Ovary (tissue), 9 donors: ENCODE measurements around the gene APP. TPM values are rescaled to one million over a fixed set of nuclear protein-coding genes. Genes with fewer than 3 reads are reported as not detected.

ENCODE experiments used
- DNase-seq, 5 donors: peaks; one replicate each; pipeline ENCODE4 v3.0.0-alpha.2; 2019 to 2020
- H3K27ac ChIP-seq, 2 donors: fragments of 200-600 bp; one replicate each; pipeline versions ENCODE4 v1.5.1 to v1.8.0; 2019 to 2022
- H3K27me3 ChIP-seq: fragments of 200-600 bp; one replicate; pipeline ENCODE4 v1.8.0; 2022
- H3K36me3 ChIP-seq: fragments of 200-600 bp; sonication (generic); one replicate; pipeline ENCODE4 v1.5.1; 2019
- H3K4me1 ChIP-seq: one replicate; pipeline ENCODE4 v1.8.1; 2013; ENCODE audit warnings: mild to moderate bottlenecking, moderate library complexity; ENCODE audit not compliant: insufficient read depth
- H3K4me3 ChIP-seq: fragments of 200-600 bp; sonication (generic); one replicate; pipeline ENCODE4 v1.5.1; 2017
- H3K9me3 ChIP-seq, 2 donors: fragments of 200-600 bp in 1 of 2; sonication (generic) in 1 of 2; one replicate each; pipeline versions ENCODE4 v1.5.1 to v1.8.1; 2013 to 2019; ENCODE audit warnings: mild to moderate bottlenecking in 1 of 2, moderate library complexity in 1 of 2
- EP300 ChIP-seq: sonication (generic); formaldehyde crosslinking; IDR thresholded peaks from one replicate; pipeline ENCODE4 v1.6.1; 2017; ENCODE audit warnings: antibody characterized with exemption
- POLR2A ChIP-seq: fragments of 450-650 bp; IDR thresholded peaks from one replicate; pipeline ENCODE4 v1.6.1; 2017; ENCODE audit warnings: antibody characterized with exemption, mild to moderate bottlenecking, moderate library complexity
- WGBS, 3 donors: extraction: QIAGEN DNeasy Blood & Tissue Kit in 1 of 3; methylation state at CpG; one replicate each; pipeline versions ENCODE4 v1.1.5 to v1.1.7; 2013 to 2017; 5-methylcytosine and 5-hydroxymethylcytosine counted together
- intact Hi-C, 4 donors: fragments of 100-400 bp; cut with DNase I; formaldehyde crosslinking; loops; one replicate each; pipeline versions ENCODE4 v1.11.0 to v1.15.1; 2022 to 2023
- polyA plus RNA-seq, 2 donors: library from polyadenylated mRNA; stranded (reverse); fragments of 200-250 nt in 1 of 2; fragments of 350-450 nt in 1 of 2; fragmentation: Illumina TruSeq in 1 of 2; extraction: RNeasy Lipid Tissue Mini Kit (QIAGEN cat#74804) in 1 of 2; gene quantifications; one replicate each; pipeline ENCODE4 v1.2.3, GENCODE V29; 2013 to 2014
- total RNA-seq, 7 donors: library from RNA; depleted of rRNA in 2 of 7; stranded (reverse); fragments of >200 nt in 2 of 7; fragmentation: NEBNext Ultra II Directional in 3 of 7; extraction: Animal tissue kit (Norgen Biotek cat#: 25700) in 3 of 7; gene quantifications; one replicate each; pipeline versions ENCODE4 v1.1.0 to v1.2.4, GENCODE V29; 2016 to 2023
- TF ChIP-seq, protein P1 (sequence below), 3 donors: fragments of 450-650 bp in 2 of 3; fragments of 200-600 bp in 1 of 3; IDR thresholded peaks; one replicate each; pipeline versions ENCODE4 v1.5.1 to v1.8.0; 2016 to 2022; ENCODE audit warnings: antibody characterized with exemption in 3 of 3, mild to moderate bottlenecking in 1 of 3
- donor health status: DM: no; HTN: no; CAD: no; lungs with moderate emphysema.
- donor health status: DM: no; HTN: no; CAD: no.
- donor health status: Bipolar disorder and iron deficiency.
- donor health status: DM: yes; HTN: yes; CAD: no.
- donor health status: DM: no; HTN: no; CAD: no.
- donor health status: DM: yes; HTN: yes; CAD: no.

Gene APP
- total and polyA plus RNA-seq, 9 donors: 211 to 945 (median 364) TPM

DNA sequence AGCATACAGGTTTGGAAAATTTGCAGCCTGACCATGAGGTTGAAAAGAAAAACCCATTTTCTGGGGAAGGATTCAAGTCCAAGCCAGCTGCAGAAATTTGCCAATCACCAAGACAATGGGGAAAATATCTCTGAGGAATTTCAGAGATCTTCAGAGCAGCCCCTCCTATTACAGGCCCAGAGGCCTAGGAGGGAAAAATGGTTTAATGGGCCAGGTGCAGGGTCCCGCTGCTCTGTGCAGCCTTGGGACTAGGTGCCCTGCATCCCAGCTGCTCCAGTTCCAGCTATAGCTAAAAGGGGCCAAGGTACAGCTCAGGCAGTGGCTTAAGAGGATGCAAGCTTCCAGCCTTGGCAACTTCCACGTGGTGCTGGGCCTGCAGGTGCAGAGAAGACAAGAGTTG lies 322.3 kb downstream of the APP start:
- Histone ChIP-seq H3K36me3 (no peaks in the 10 kb centered on the region), H3K9me3 (no peaks in the 10 kb centered on the region), H3K4me3 (no peak overlapping the region), H3K27me3 (no peaks in the 10 kb centered on the region), H3K27ac (no peak overlapping the region), H3K4me1 (no peaks in the 10 kb centered on the region)
- no peak for DNase-seq
- no peak for TF ChIP-seq POLR2A
- no peak for TF ChIP-seq EP300
- TF ChIP-seq, protein P1, sequence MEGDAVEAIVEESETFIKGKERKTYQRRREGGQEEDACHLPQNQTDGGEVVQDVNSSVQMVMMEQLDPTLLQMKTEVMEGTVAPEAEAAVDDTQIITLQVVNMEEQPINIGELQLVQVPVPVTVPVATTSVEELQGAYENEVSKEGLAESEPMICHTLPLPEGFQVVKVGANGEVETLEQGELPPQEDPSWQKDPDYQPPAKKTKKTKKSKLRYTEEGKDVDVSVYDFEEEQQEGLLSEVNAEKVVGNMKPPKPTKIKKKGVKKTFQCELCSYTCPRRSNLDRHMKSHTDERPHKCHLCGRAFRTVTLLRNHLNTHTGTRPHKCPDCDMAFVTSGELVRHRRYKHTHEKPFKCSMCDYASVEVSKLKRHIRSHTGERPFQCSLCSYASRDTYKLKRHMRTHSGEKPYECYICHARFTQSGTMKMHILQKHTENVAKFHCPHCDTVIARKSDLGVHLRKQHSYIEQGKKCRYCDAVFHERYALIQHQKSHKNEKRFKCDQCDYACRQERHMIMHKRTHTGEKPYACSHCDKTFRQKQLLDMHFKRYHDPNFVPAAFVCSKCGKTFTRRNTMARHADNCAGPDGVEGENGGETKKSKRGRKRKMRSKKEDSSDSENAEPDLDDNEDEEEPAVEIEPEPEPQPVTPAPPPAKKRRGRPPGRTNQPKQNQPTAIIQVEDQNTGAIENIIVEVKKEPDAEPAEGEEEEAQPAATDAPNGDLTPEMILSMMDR (IDR thresholded peaks at IDR 0.05): no peak
- intact Hi-C loops: no loop called here
- WGBS, 3 donors: 68 to 86% (median 78%) methylated on average over 2 of the region's 2 CpGs

DNA sequence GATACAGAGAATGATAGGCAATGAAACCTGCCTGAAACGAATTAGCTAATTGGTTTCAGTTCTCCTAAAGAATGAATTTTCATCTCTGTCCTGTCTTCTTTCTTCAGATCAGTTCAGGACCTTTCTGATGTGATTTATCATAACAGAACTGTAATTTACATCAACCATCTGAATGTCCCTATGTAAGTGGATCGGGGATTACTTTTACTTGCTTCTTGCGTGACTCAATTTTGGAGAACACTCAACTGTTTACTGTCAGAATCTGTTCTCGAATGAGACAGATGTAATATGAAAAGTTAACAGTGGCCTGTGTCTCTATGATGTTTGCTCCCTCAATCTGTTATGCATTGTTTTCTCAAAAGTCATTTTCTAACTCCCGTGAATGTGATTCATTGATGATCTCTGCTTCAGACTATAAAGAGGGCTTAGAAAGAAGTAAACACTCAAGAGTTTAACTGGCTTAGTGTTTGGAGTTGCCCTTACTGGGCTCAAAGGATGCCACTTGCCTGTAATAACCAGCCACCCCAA lies 324.8 kb downstream of the APP start:
- no peak overlapping the region for H3K4me3 ChIP-seq
- no peak overlapping the region for H3K27ac ChIP-seq
- intact Hi-C loops: no loop called here
- no peaks in the 10 kb centered on the region for H3K4me1 ChIP-seq
- H3K27me3 ChIP-seq: no peaks in the 10 kb centered on the region
- H3K36me3 ChIP-seq: no peaks in the 10 kb centered on the region
- no peak for DNase-seq
- no peaks in the 10 kb centered on the region for H3K9me3 ChIP-seq
- TF ChIP-seq, protein P1 (IDR thresholded peaks at IDR 0.05): no peak
- no peak for TF ChIP-seq EP300
- TF ChIP-seq POLR2A: no peak
- 58 to 67% (median 63%) methylated on average over 5 of the region's 5 CpGs for WGBS, 3 donors

DNA sequence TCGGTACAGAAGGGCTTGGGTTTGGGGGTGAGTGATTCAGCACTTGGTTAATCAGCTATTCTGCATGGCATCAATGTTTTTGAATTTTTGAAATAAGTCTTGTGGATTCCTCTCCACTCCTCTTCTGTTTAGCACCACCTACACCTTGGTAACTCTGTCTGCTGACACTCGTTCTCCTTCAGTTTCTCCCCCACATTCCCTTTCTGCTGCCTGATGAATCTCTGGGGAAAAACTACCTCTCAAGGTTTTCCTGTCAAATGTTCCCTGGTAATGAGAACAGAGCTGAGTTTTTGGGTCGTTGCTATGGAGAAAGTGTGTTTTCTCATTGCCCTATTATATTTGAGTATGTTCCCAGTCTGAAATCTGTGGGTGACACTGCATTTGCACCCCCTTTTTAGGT lies 327.6 kb downstream of the APP start:
- H3K9me3 ChIP-seq: no peaks in the 10 kb centered on the region
- DNase-seq: no peak
- no peak overlapping the region for H3K4me3 ChIP-seq
- TF ChIP-seq POLR2A (no peak), EP300 (no peak)
- TF ChIP-seq, protein P1 (IDR thresholded peaks at IDR 0.05): no peak
- 28 to 33% (median 29%) methylated on average over 3 of the region's 3 CpGs for whole genome bisulfite sequencing, 3 donors
- no peaks in the 10 kb centered on the region for H3K4me1 ChIP-seq
- no peak overlapping the region for H3K27ac ChIP-seq
- intact Hi-C loops: no loop called here
- no peaks in the 10 kb centered on the region for H3K27me3 ChIP-seq
- no peaks in the 10 kb centered on the region for H3K36me3 ChIP-seq

DNA sequence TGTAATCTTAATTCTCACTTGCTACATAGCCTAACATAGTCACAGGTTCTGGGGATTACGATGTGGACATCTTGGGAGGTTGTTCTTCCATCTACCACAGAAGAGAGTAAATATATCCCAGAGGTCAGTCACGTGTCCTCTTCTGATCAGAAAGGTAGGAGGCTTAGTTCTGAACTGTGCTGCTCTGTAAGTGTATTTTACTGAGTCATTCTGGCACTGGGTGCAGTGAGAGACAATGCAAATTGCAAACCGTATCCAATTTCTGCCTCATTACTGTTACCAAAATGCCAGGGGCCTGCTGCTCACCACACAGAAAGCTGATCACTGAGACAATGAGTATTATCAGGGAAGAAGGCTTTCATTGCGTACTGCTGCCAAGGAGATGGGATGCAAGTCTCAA lies 331.8 kb downstream of the APP start:
- intact Hi-C loops: no loop called here
- H3K4me3 ChIP-seq: no peak overlapping the region
- no peaks in the 10 kb centered on the region for H3K27me3 ChIP-seq
- H3K27ac ChIP-seq: no peak overlapping the region
- H3K36me3 ChIP-seq: no peaks in the 10 kb centered on the region
- DNase-seq: no peak
- no peaks in the 10 kb centered on the region for H3K4me1 ChIP-seq
- no peaks in the 10 kb centered on the region for H3K9me3 ChIP-seq
- TF ChIP-seq, protein P1 (IDR thresholded peaks at IDR 0.05): no peak
- TF ChIP-seq POLR2A (no peak), EP300 (no peak)
- 94 to 95% (median 94%) methylated on average over 4 of the region's 4 CpGs for WGBS, 3 donors
